Melanocyte of skin (primary cell): ENCODE results near the gene PCDHGB3. TPM values are rescaled to one million over a fixed set of nuclear protein-coding genes. Genes with fewer than 3 reads are reported as not detected.

ENCODE experiments used
- total RNA-seq, 2 donors: library from RNA; depleted of rRNA; stranded (reverse); fragments of >200 nt; gene quantifications; 2 replicates each; pipeline ENCODE4 v1.2.3, GENCODE V29; 2012

Gene PCDHGB3
- total RNA-seq, 2 donors, result 0.69 to 1.00 TPM

DNA sequence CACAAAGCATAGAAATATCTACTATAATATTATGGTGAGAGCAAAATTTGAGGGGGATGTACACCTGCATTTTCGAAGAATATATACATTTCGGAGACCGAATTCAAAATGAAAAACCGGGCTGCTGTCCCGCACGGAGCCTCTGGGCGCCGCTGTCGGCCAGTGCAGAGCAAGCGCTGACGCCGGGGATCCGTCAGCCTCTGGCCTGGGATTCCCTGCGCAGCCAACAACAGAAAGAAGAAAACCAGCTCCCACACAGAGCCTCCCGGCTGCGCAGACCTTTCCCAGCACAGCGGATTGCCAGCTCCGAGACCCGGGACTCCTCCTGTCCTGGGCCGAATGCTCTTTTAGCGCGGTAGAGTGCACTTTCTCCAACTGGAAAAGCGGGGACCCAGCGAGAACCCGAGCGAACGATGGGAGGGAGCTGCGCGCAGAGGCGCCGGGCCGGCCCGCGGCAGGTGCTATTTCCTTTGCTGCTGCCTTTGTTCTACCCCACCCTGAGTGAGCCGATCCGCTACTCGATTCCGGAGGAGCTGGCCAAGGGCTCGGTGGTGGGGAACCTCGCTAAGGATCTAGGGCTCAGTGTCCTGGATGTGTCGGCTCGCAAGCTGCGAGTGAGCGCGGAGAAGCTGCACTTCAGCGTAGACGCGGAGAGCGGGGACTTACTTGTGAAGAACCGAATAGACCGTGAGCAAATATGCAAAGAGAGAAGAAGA is 37.9 kb downstream of the PCDHGB3 start, which contains the start of gene PCDHGB6:
TSS of gene PCDHGB6 (plus strand) at position 232 of the 716 bp plus-strand sequence. CDS start at position 414, 182 bp downstream.

DNA sequence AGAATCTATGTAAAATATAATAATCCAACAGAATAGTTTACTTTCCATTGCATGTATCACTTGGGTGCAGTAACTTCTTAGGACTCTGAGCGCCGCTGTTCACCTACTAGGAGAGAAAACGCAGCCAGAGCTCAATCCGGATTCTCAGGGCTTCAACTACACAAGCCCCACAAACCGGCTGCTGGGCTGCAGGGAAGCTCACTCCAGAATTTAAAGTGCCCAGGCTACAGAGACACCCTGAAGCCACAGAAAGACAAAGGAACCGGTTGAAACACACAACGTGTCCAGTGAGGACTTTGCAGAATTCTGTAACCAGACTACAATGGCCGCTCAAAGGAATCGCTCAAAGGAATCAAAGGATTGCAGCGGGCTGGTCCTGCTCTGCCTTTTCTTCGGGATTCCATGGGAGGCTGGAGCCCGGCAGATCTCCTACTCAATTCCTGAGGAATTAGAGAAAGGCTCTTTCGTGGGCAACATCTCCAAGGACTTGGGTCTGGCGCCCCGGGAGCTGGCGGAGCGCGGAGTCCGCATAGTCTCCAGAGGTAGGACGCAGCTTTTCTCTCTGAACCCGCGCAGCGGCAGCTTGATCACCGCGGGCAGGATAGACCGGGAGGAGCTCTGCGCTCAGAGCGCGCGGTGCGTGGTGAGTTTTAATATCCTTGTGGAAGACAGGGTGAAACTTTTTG is 43.0 kb downstream of the PCDHGB3 start, which contains the start of gene PCDHGA10:
TSS of gene PCDHGA10 (plus strand) at position 134 of the 686 bp plus-strand sequence. CDS start at position 323, 189 bp downstream.

DNA sequence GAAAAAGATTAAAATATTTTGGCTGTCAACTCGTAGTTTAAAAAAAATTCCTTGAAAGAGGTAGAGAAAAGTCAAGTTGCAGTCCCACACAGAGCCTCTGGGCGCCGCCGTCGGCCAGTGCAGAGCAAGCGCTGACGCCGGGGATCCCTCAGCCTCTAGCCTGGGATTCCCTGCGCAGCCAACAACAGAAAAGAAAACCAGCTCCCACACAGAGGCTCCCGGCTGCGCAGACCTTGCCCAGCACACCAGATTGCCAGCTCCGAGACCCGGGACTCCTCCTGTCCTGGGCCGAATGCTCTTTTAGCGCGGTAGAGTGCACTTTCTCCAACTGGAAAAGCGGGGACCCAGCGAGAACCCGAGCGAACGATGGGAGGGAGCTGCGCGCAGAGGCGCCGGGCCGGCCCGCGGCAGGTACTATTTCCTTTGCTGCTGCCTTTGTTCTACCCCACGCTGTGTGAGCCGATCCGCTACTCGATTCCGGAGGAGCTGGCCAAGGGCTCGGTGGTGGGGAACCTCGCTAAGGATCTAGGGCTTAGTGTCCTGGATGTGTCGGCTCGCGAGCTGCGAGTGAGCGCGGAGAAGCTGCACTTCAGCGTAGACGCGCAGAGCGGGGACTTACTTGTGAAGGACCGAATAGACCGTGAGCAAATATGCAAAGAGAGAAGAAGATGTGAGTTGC is 47.6 kb downstream of the PCDHGB3 start, which contains the start of gene PCDHGB7:
TSS of gene PCDHGB7 (plus strand) at position 184 of the 679 bp plus-strand sequence. CDS start at position 367, 183 bp downstream.

DNA sequence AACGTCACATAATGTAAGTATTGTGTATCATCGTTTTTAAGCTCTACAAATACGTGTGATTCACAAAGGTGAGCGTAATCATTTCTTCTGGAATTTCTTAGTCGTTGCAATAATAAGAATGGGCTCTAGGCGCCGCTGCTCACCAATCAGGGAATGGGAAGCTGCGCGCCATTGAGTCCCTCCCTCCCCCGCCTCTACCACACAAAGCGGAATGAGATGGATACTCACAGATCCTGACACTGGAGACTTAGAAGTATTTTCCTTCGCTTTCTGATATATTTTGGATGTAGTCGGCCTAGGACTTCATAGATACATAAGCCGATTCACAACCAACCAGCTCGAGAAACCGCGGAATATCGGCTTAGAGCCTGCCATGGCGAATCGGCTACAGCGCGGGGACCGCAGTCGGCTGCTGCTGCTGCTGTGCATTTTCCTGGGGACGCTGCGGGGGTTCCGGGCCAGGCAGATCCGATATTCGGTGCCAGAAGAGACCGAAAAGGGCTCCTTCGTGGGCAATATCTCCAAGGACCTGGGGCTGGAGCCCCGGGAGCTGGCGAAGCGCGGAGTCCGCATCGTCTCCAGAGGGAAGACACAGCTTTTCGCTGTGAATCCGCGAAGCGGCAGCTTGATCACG is 50.9 kb downstream of the PCDHGB3 start, which contains the start of gene PCDHGA11:
TSS of gene PCDHGA11 (plus strand) at position 197 of the 634 bp plus-strand sequence. CDS start at position 374, 177 bp downstream.

Other genes starting within 250 kb of the PCDHGB3 start
- under 1 TPM in 1 of 2 donors, not detected in 1; 0.69 TPM for gene PCDHB4, start 248.4 kb upstream of the PCDHGB3 start, total RNA-seq
- gene PCDHB5, start 235.0 kb upstream of the PCDHGB3 start, total RNA-seq, result under 1 TPM in 1 of 2 donors, not detected in 1; 0.69 TPM
- gene PCDHB6, start 220.2 kb upstream of the PCDHGB3 start, total RNA-seq, result not detected
- under 1 TPM; under 0.01 TPM for gene PCDHB7, start 197.6 kb upstream of the PCDHGB3 start, total RNA-seq
- gene PCDHB8, start 192.5 kb upstream of the PCDHGB3 start, total RNA-seq, result under 1 TPM in 1 of 2 donors, not detected in 1; under 0.01 TPM
- not detected for gene PCDHB16, start 187.9 kb upstream of the PCDHGB3 start, total RNA-seq
- gene PCDHB9, start 183.1 kb upstream of the PCDHGB3 start, total RNA-seq, result under 1 TPM in 1 of 2 donors, not detected in 1; under 0.01 TPM
- under 1 TPM in 1 of 2 donors, not detected in 1; under 0.01 TPM for gene PCDHB10, start 177.9 kb upstream of the PCDHGB3 start, total RNA-seq
- not detected for gene PCDHB11, start 170.6 kb upstream of the PCDHGB3 start, total RNA-seq
- gene PCDHB12, start 161.5 kb upstream of the PCDHGB3 start, total RNA-seq, result under 1 TPM in 1 of 2 donors, not detected in 1; under 0.01 TPM
- under 1 TPM; under 0.01 to 0.34 TPM for gene PCDHB13, start 156.3 kb upstream of the PCDHGB3 start, total RNA-seq
- under 1 TPM in 1 of 2 donors, not detected in 1; under 0.01 TPM for gene PCDHB14, start 146.9 kb upstream of the PCDHGB3 start, total RNA-seq
- gene PCDHB15, start 124.8 kb upstream of the PCDHGB3 start, total RNA-seq, result not detected
- not detected for gene SLC25A2, start 66.2 kb upstream of the PCDHGB3 start, total RNA-seq
- gene TAF7, start 49.5 kb upstream of the PCDHGB3 start, total RNA-seq, result 10 to 100 TPM; 24.8 to 46.6 TPM
- under 1 TPM; under 0.01 TPM for gene PCDHGA1, start 39.7 kb upstream of the PCDHGB3 start, total RNA-seq
- gene PCDHGA2, start 31.5 kb upstream of the PCDHGB3 start, total RNA-seq, result under 1 TPM; 0.67 to 0.69 TPM
- under 1 TPM; 0.67 to 0.69 TPM for gene PCDHGA3, start 26.4 kb upstream of the PCDHGB3 start, total RNA-seq
- gene PCDHGB1, start 20.1 kb upstream of the PCDHGB3 start, total RNA-seq, result under 1 TPM; 0.33 to 0.69 TPM
- gene PCDHGA4, start 15.2 kb upstream of the PCDHGB3 start, total RNA-seq, result 1 to 10 TPM in 1 of 2 donors, under 1 TPM in 1; 0.67 to 1.0 TPM
- gene PCDHGB2, start 10.2 kb upstream of the PCDHGB3 start, total RNA-seq, result 1 to 10 TPM in 1 of 2 donors, under 1 TPM in 1; 0.67 to 1.0 TPM
- under 1 TPM; under 0.01 to 0.69 TPM for gene PCDHGA5, start 6.1 kb upstream of the PCDHGB3 start, total RNA-seq
- gene PCDHGA6, start 3.6 kb downstream of the PCDHGB3 start, total RNA-seq, result 1 to 10 TPM in 1 of 2 donors, under 1 TPM in 1; 1.00 to 2.1 TPM
- gene PCDHGA7, start 12.5 kb downstream of the PCDHGB3 start, total RNA-seq, result 1 to 10 TPM in 1 of 2 donors, under 1 TPM in 1; 0.67 to 1.0 TPM
- 1 to 10 TPM; 5.3 to 5.9 TPM for gene PCDHGB4, start 17.5 kb downstream of the PCDHGB3 start, total RNA-seq
- under 1 TPM; 0.34 to 0.67 TPM for gene PCDHGA8, start 22.4 kb downstream of the PCDHGB3 start, total RNA-seq
- 10 to 100 TPM in 1 of 2 donors, 1 to 10 TPM in 1; 8.7 to 12.0 TPM for gene PCDHGB5, start 27.7 kb downstream of the PCDHGB3 start, total RNA-seq
- gene PCDHGA9, start 32.5 kb downstream of the PCDHGB3 start, total RNA-seq, result 1 to 10 TPM in 1 of 2 donors, under 1 TPM in 1; 1.00 to 1.4 TPM
- 1 to 10 TPM; 1.4 to 1.7 TPM for gene PCDHGB6, start 37.8 kb downstream of the PCDHGB3 start, total RNA-seq
- gene PCDHGA10, start 42.7 kb downstream of the PCDHGB3 start, total RNA-seq, result 1 to 10 TPM; 4.5 to 5.0 TPM
- 1 to 10 TPM; 3.7 to 3.8 TPM for gene PCDHGB7, start 47.4 kb downstream of the PCDHGB3 start, total RNA-seq
- gene PCDHGA11, start 50.8 kb downstream of the PCDHGB3 start, total RNA-seq, result 1 to 10 TPM; 3.7 to 4.8 TPM
- gene PCDHGA12, start 60.3 kb downstream of the PCDHGB3 start, total RNA-seq, result 10 to 100 TPM; 28.0 to 36.8 TPM
- 10 to 100 TPM; 50.2 to 64.6 TPM for gene PCDHGC3, start 105.7 kb downstream of the PCDHGB3 start, total RNA-seq
- 1 to 10 TPM; 1.4 to 1.7 TPM for gene PCDHGC4, start 114.8 kb downstream of the PCDHGB3 start, total RNA-seq
- 1 to 10 TPM; 1.0 to 2.0 TPM for gene PCDHGC5, start 118.8 kb downstream of the PCDHGB3 start, total RNA-seq
- gene DIAPH1, start 248.8 kb downstream of the PCDHGB3 start, total RNA-seq, result 10 to 100 TPM; 12.4 to 23.3 TPM